Stimulated activated CD8-positive, alpha-beta memory T cell treated with anti-CD3 and anti-CD28 coated beads, Interleukin-2, amount 100 ng/mL, for 1 hour (primary cell): ENCODE measurements around the gene MARVELD2.

Experiments used
- DNase-seq, 2 donors: peaks; one replicate each; pipeline ENCODE4 v3.0.0-alpha.2; 2020; ENCODE audit warnings: low read depth in 2 of 2

MARVELD2 gene

DNA sequence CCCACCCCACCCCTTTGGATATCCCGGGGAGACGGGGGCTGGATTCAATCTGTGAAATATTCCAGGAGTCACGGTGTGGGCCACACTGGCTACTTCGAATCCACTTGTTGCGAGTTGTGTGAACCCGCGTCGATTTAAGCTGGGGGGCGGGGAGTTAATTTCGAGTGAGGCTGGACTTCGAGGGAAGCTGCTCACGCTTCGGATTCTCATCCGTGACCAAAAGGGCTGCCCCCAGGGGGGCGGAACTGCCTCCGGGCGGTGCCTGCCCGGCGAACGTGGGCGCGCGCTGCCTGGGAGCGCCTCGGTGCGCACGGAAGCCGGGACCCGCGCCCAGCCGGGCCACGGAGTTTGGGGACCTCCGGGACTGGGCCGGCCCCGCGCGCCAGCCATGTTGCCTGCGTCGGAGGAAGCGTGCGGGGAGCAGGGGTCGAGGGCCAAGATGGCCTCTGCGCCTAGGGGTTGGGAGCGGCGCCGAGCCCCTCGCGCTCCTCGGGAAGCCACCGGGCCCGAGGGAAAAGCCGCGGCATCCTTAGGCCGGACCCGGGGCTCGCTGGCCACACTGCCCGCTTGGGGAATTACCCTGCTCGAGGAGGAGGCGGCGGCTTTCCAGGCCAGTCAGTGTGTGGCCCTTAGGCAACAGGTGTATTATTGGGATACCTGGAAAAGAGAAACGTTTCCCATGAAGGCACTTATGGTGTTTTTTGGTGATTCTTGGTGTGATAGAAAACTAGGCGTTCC, 78.6 kb downstream of the MARVELD2 start:
- no peak for DNase-seq
